ENCODE measurements around the gene INO80E. TPM values are rescaled to one million over a fixed set of nuclear protein-coding genes. Genes with fewer than 3 reads are reported as not detected.
A peak's percentile ranks its signal among the peaks of the same experiment; 100 is the strongest.

The INO80E gene
- total RNA-seq, 1 donor from 2014 or later: 71.4 TPM

DNA sequence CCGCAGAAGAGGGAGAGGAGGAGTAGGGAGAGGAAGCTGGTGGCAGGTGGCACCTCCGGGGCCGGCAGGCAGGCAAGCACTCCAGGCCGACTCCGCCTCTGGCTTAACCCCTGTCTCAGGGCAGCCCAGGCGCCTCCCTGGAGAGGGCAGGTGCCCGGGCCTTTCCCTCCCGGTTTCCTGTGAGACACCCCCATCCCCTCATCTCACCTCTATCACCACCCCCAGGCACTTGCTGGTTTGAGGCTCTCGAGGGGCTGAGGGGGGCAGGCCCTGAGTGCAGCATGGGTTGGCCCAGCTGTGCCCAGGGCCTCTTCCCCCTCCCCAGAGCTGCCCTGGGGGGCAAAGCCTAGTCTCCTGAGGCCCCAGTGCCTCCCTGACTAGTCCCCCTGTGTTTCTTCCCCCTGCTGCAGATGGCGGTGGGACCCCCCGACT is 8.8 kb downstream of the INO80E start:
- peaks cover 13% of the 10 kb centered on the region for H3K27me3 Mint-ChIP-seq (ENCODE audit: unreplicated experiment)
- H3K27ac Mint-ChIP-seq (ENCODE audit: unreplicated experiment): no peak overlapping the region
- no peaks in the 10 kb centered on the region for H3K36me3 Mint-ChIP-seq (ENCODE audit: unreplicated experiment)
- TF ChIP-seq, protein P1, sequence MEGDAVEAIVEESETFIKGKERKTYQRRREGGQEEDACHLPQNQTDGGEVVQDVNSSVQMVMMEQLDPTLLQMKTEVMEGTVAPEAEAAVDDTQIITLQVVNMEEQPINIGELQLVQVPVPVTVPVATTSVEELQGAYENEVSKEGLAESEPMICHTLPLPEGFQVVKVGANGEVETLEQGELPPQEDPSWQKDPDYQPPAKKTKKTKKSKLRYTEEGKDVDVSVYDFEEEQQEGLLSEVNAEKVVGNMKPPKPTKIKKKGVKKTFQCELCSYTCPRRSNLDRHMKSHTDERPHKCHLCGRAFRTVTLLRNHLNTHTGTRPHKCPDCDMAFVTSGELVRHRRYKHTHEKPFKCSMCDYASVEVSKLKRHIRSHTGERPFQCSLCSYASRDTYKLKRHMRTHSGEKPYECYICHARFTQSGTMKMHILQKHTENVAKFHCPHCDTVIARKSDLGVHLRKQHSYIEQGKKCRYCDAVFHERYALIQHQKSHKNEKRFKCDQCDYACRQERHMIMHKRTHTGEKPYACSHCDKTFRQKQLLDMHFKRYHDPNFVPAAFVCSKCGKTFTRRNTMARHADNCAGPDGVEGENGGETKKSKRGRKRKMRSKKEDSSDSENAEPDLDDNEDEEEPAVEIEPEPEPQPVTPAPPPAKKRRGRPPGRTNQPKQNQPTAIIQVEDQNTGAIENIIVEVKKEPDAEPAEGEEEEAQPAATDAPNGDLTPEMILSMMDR (IDR thresholded peaks at IDR 0.05; ENCODE audit: partially characterized antibody, unreplicated experiment): no peak
- H3K4me3 Mint-ChIP-seq (ENCODE audit: unreplicated experiment): no peak overlapping the region
- H3K9me3 Mint-ChIP-seq (ENCODE audit: unreplicated experiment): peaks cover 9% of the 10 kb centered on the region
- peaks cover 16% of the 10 kb centered on the region for H3K4me1 Mint-ChIP-seq (ENCODE audit: low read depth, unreplicated experiment)
- no peak for DNase-seq

GRCh38 chr16:30005341-30006094 is 9.5 kb downstream of the INO80E start:
- DNase-seq: peak; percentile 66
- Mint-ChIP-seq H3K4me3 (ENCODE audit: unreplicated experiment) (no peak overlapping the region), H3K27me3 (ENCODE audit: unreplicated experiment) (peaks cover 11% of the 10 kb centered on the region), H3K36me3 (ENCODE audit: unreplicated experiment) (no peaks in the 10 kb centered on the region), H3K27ac (ENCODE audit: unreplicated experiment) (no peak overlapping the region), H3K9me3 (ENCODE audit: unreplicated experiment) (peaks cover 8% of the 10 kb centered on the region), H3K4me1 (ENCODE audit: low read depth, unreplicated experiment) (peaks cover 11% of the 10 kb centered on the region)
- TF ChIP-seq, protein P1 (IDR thresholded peaks at IDR 0.05; ENCODE audit: partially characterized antibody, unreplicated experiment): peak; percentile 79

DNA sequence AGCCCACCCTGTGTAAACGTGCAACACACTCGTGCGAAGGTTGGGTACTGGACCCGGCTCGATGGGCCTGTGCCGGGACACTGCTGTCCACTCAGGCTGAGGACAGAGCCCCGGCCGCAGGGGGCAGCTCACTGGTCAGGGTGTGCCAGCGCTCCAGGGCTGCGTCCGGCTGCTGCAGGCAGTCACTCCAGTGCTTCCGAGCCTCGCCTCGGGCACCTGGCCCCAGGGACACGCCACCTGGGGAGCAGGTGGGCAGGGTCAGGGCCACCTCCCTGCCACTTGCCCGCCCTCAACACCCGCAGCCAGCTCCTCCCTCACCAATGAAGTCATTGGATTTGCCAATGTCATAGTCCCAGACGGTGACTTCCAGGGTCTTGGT is 10.0 kb downstream of the INO80E start:
- DNase-seq: no peak
- Mint-ChIP-seq H3K27ac (ENCODE audit: unreplicated experiment) (no peak overlapping the region), H3K4me3 (ENCODE audit: unreplicated experiment) (no peak overlapping the region), H3K4me1 (ENCODE audit: low read depth, unreplicated experiment) (peaks cover 10% of the 10 kb centered on the region), H3K36me3 (ENCODE audit: unreplicated experiment) (no peaks in the 10 kb centered on the region), H3K9me3 (ENCODE audit: unreplicated experiment) (peaks cover 8% of the 10 kb centered on the region), H3K27me3 (ENCODE audit: unreplicated experiment) (peaks cover 10% of the 10 kb centered on the region)
- TF ChIP-seq, protein P1 (IDR thresholded peaks at IDR 0.05; ENCODE audit: partially characterized antibody, unreplicated experiment): no peak

GRCh38 chr16:30006659-30007377 is 10.8 kb downstream of the INO80E start:
- no peak for DNase-seq
- H3K9me3 Mint-ChIP-seq (ENCODE audit: unreplicated experiment): peaks cover 8% of the 10 kb centered on the region
- H3K27ac Mint-ChIP-seq (ENCODE audit: unreplicated experiment): no peak overlapping the region
- no peak overlapping the region for H3K4me3 Mint-ChIP-seq (ENCODE audit: unreplicated experiment)
- TF ChIP-seq, protein P1 (IDR thresholded peaks at IDR 0.05; ENCODE audit: partially characterized antibody, unreplicated experiment): no peak
- peaks cover 10% of the 10 kb centered on the region for H3K4me1 Mint-ChIP-seq (ENCODE audit: low read depth, unreplicated experiment)
- peaks cover 10% of the 10 kb centered on the region for H3K27me3 Mint-ChIP-seq (ENCODE audit: unreplicated experiment)
- H3K36me3 Mint-ChIP-seq (ENCODE audit: unreplicated experiment): no peaks in the 10 kb centered on the region
